Activated CD4-positive, alpha-beta T cell treated with anti-CD3 and anti-CD28 coated beads, Interleukin-2, amount 10 ng/mL, durations not matched to agents 24 days and 14 days (primary cell): Measurements from ENCODE around the gene FZD4. TPM values are rescaled to one million over a fixed set of nuclear protein-coding genes. Genes with fewer than 3 reads are reported as not detected.
A peak's percentile ranks its signal among the peaks of the same experiment; 100 is the strongest.
"Not testable (repeated sequence)": the region's sequence is repeated elsewhere in the genome, so short reads cannot be mapped to it uniquely, and the experiment has no call there.

Experiments used
- DNase-seq: peaks from one replicate; pipeline ENCODE4 v3.0.0; 2022
- H3K27ac Mint-ChIP-seq: one replicate; pipeline ENCODE4 v1.8.0; 2022; ENCODE audit warnings: mild to moderate bottlenecking, mixed read lengths
- H3K27me3 Mint-ChIP-seq: one replicate; pipeline ENCODE4 v1.8.0; 2022; ENCODE audit warnings: mixed read lengths
- H3K36me3 Mint-ChIP-seq: one replicate; pipeline ENCODE4 v1.8.0; 2022; ENCODE audit warnings: low read depth, mild to moderate bottlenecking, mixed read lengths
- H3K4me1 Mint-ChIP-seq: one replicate; pipeline ENCODE4 v1.8.0; 2021; ENCODE audit warnings: mixed read lengths
- H3K4me3 Mint-ChIP-seq: one replicate; pipeline ENCODE4 v1.8.0; 2022; ENCODE audit warnings: mild to moderate bottlenecking, moderate library complexity, mixed read lengths
- H3K9me3 Mint-ChIP-seq: one replicate; pipeline ENCODE4 v1.8.0; 2021; ENCODE audit warnings: mixed read lengths
- intact Hi-C: fragments of 100-400 bp; cut with micrococcal nuclease; formaldehyde crosslinking; loops from one replicate; pipeline ENCODE4 v1.15.1; 2023
- total RNA-seq: library from RNA; stranded (reverse); gene quantifications from 2 replicates; pipeline ENCODE4 v1.2.3, GENCODE V29; 2022

FZD4 gene
- total RNA-seq, 1 donor from 2014 or later, result not detected

- Mint-ChIP-seq H3K9me3 (no peaks in the 10 kb centered on the region), H3K36me3 (peaks cover 2% of the 10 kb centered on the region), H3K27ac (no peak overlapping the region), H3K4me1 (peaks cover 7% of the 10 kb centered on the region), H3K4me3 (peak overlapping the region; percentile 70), H3K27me3 (peaks cover 71% of the 10 kb centered on the region)
- DNase-seq, result no peak
- intact Hi-C loops, result loop anchor here (5.0 to 10.0 kb wide), 2 partner anchors 83 to 130 kb away; partner anchors contain the start of gene TMEM135
Observed at GRCh38 chr11:86954269-86955110, 705 bp downstream of the FZD4 start.

DNA sequence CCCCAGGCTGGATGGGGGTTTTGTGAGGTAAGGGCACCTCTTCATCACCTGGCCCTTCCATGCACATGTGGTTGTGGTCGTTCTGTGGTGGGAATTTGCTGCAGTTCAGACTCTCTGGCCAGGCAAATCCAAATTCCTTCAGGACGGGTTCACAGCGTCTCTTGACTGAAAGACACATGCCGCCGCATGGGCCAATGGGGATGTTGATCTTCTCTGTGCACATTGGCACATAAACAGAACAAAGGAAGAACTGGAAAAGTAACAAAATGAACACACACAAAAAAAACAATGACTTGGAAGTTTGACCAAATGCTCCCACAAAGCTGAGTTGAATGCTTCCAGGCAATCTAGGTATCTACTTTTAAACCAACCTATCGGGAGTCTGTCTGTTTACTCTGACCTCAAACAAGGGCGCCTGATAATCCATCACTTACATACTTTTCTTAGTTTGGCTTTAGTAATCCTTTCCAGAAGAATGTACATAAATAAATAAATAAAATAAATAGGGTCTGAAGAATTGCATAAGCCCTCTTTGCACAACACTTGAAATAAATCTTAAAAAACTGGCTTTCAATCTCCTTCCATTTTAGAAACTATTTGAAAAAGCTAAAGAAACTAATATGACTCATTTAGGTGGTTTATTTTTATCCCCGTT lies 2.8 kb downstream of the FZD4 start:
- H3K4me3 Mint-ChIP-seq, result no peak overlapping the region
- no peak for DNase-seq
- H3K27me3 Mint-ChIP-seq, result peaks cover 55% of the 10 kb centered on the region
- H3K4me1 Mint-ChIP-seq, result peaks cover 7% of the 10 kb centered on the region
- intact Hi-C loops, result loop anchor here (10.0 kb wide), 1 partner anchor 132 kb away; no protein-coding TSS in a partner anchor
- peaks cover 2% of the 10 kb centered on the region for H3K36me3 Mint-ChIP-seq
- H3K27ac Mint-ChIP-seq, result no peak overlapping the region
- no peaks in the 10 kb centered on the region for H3K9me3 Mint-ChIP-seq

DNA sequence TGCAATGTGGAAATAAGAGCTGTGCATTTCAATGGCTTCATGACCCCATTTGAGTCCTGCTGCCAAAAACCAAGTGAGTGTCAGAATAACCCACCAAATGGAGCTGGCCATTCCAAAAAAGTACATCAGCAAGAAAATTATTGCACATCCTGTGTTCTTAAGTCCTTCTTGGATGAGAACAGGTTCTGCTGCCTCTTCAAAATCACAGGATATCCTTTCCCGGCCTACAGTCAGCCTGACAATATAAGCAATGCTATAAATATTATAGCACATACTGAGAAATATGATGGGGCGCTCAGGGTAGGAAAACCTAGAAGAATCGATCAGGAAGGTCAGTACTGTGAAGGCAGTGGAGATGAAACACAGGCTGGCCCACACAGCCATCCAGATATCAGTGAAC lies 3.5 kb downstream of the FZD4 start:
- Mint-ChIP-seq H3K27me3 (peaks cover 49% of the 10 kb centered on the region), H3K27ac (no peak overlapping the region), H3K36me3 (peaks cover 2% of the 10 kb centered on the region), H3K4me3 (no peak overlapping the region), H3K9me3 (no peaks in the 10 kb centered on the region), H3K4me1 (peaks cover 7% of the 10 kb centered on the region)
- intact Hi-C loops, result loop anchor here (10.0 kb wide), 1 partner anchor 133 kb away; no protein-coding TSS in a partner anchor
- no peak for DNase-seq

- H3K27me3 Mint-ChIP-seq, result peaks cover 38% of the 10 kb centered on the region
- no peaks in the 10 kb centered on the region for H3K9me3 Mint-ChIP-seq
- intact Hi-C loops, result loop anchor here (10.0 kb wide), 1 partner anchor 134 kb away; no protein-coding TSS in a partner anchor
- H3K4me3 Mint-ChIP-seq, result no peak overlapping the region
- DNase-seq, result no peak
- no peak overlapping the region for H3K27ac Mint-ChIP-seq
- peaks cover 1% of the 10 kb centered on the region for H3K36me3 Mint-ChIP-seq
- H3K4me1 Mint-ChIP-seq, result peaks cover 2% of the 10 kb centered on the region
Observed at GRCh38 chr11:86950661-86950995, 4.6 kb downstream of the FZD4 start.

DNA sequence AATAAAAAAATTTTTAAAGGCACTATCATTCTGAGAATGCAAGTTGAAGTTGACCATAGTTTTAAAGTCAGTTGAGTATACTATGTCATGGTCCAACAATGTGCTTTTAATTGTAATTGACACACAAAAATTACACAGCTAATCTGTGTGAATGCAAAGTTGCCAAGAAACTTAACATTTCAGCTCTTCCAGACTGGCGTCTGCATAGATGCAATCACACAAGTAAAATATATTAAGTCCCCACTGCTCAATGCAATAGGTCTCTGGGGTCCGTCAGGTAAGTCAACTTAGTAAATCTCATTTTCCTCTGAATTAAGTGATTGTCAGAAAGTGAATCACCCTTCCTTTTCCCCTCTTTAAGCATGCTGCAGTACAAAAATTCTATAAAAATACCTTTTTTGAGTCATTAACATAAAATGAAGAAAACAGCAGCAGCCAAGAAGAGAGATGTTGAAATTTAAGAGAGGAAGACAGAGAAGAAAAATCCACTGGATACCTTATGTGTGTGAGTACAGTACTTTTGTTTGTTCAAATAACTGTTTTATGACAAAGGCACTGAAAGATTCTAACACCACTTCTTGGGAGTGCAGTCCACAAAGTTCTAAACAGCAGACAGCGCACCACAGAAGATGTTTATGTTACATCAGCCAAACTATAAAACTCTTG lies 5.1 kb downstream of the FZD4 start:
- no peaks in the 10 kb centered on the region for H3K36me3 Mint-ChIP-seq

DNA sequence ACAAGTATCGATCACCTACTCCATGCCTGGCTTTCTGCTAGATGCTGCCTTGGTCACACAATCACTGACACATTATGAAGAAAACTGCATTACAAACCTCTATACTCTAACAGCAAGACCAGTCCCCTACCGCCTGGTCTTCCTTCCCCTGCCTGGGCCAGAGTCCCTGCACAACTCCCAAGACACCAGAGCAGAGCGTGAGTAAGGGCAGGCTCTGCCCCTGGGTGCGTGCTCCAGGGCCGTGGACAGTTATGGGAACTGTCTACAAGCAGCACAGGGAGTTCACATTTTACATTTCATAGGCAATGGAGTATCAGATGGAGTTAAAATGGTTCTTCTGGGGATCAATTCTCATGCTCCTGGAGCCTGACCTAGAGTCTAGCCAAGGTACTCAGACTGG lies 6.5 kb downstream of the FZD4 start:
- no peaks in the 10 kb centered on the region for H3K9me3 Mint-ChIP-seq
- H3K4me1 Mint-ChIP-seq, result no peaks in the 10 kb centered on the region
- intact Hi-C loops, result no loop called here
- no peak overlapping the region for H3K4me3 Mint-ChIP-seq
- no peak for DNase-seq
- H3K27ac Mint-ChIP-seq, result no peak overlapping the region
- no peaks in the 10 kb centered on the region for H3K36me3 Mint-ChIP-seq
- peaks cover 26% of the 10 kb centered on the region for H3K27me3 Mint-ChIP-seq

More for the DNA sequence above, 5.1 kb downstream of the FZD4 start:
- DNase-seq, result no peak
- H3K4me1 Mint-ChIP-seq, result no peaks in the 10 kb centered on the region
- H3K9me3 Mint-ChIP-seq, result no peaks in the 10 kb centered on the region
- H3K4me3 Mint-ChIP-seq, result no peak overlapping the region
- H3K27me3 Mint-ChIP-seq, result peaks cover 36% of the 10 kb centered on the region
- intact Hi-C loops, result loop anchor here (10.0 kb wide), 1 partner anchor 135 kb away; no protein-coding TSS in a partner anchor
- H3K27ac Mint-ChIP-seq, result no peak overlapping the region

DNA sequence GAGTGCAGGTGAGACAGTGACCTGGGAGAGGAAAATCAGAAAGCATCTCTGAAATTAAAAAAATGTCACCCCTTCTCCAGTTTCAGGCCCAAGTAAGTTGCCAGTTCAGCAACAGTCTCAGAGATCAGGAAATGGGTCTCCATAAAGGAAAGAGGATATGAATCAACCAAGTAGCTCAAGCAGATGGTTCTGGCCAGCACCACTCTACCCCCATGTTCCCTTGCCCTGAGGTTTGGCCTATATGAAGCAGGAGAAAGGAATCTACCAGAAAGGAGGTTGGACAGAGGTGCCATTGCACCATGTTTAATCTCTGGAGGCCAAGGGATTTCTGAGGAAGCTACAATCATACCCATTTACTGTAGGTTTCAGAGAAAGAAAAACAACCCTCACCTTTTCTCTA lies 7.7 kb downstream of the FZD4 start:
- no peak overlapping the region for H3K27ac Mint-ChIP-seq
- H3K27me3 Mint-ChIP-seq, result peaks cover 17% of the 10 kb centered on the region

GRCh38 chr11:86943505-86943904 lies 11.7 kb downstream of the FZD4 start:
- H3K4me3 Mint-ChIP-seq, H3K27ac Mint-ChIP-seq, H3K4me1 Mint-ChIP-seq, intact Hi-C loops, H3K36me3 Mint-ChIP-seq, DNase-seq, H3K9me3 Mint-ChIP-seq: not testable (repeated sequence)
- peaks cover 10% of the 10 kb centered on the region for H3K27me3 Mint-ChIP-seq

More for the DNA sequence above, 7.7 kb downstream of the FZD4 start:
- Mint-ChIP-seq H3K4me1 (no peaks in the 10 kb centered on the region), H3K9me3 (no peaks in the 10 kb centered on the region), H3K4me3 (no peak overlapping the region), H3K36me3 (no peaks in the 10 kb centered on the region)
- intact Hi-C loops, result no loop called here
- DNase-seq, result no peak

DNA sequence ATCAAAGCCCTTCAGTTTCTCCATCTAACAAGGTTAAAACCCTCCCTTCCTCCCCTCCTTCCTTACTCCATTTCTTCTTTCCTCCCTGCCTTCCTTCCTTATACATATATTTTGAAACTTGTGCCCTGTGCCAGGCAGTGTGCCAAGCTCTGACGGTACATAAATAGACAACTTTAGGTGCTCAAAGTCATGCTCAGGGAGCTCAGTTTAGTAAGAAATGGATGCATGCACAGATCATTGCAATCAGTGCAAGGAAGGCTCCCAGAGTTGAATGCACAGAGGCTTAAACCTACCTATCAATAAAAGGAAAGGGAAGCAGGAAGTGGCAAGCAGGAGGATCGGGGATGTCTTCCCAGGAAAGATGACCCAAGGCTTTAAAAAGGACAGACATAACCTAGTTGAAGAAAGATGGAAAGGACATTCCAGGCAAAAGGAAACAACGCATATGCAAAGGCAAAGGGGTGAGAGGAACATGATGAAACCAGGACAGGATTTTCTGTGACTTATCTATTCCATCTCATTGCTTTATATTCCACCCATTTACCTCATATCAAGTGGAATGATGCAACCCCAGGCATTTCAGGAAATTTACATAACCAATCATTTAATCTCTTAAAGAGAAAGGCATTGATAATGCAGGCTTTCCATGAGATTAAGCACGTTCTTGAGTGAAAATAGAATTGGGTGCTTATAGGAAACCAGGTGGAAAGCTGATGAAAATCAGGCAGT lies 13.2 kb downstream of the FZD4 start:
- peaks cover 14% of the 10 kb centered on the region for H3K27me3 Mint-ChIP-seq
- H3K4me1 Mint-ChIP-seq, result no peaks in the 10 kb centered on the region
- no peak overlapping the region for H3K27ac Mint-ChIP-seq
- no peaks in the 10 kb centered on the region for H3K36me3 Mint-ChIP-seq
- H3K4me3 Mint-ChIP-seq, result no peak overlapping the region
- H3K9me3 Mint-ChIP-seq, result no peaks in the 10 kb centered on the region
- intact Hi-C loops, result no loop called here
- no peak for DNase-seq

- Mint-ChIP-seq H3K9me3 (no peaks in the 10 kb centered on the region), H3K27ac (no peak overlapping the region), H3K4me1 (no peaks in the 10 kb centered on the region), H3K27me3 (peaks cover 14% of the 10 kb centered on the region), H3K36me3 (no peaks in the 10 kb centered on the region), H3K4me3 (no peak overlapping the region)
- intact Hi-C loops, result no loop called here
- DNase-seq, result no peak
Observed at GRCh38 chr11:86941077-86941870, 13.9 kb downstream of the FZD4 start.

DNA sequence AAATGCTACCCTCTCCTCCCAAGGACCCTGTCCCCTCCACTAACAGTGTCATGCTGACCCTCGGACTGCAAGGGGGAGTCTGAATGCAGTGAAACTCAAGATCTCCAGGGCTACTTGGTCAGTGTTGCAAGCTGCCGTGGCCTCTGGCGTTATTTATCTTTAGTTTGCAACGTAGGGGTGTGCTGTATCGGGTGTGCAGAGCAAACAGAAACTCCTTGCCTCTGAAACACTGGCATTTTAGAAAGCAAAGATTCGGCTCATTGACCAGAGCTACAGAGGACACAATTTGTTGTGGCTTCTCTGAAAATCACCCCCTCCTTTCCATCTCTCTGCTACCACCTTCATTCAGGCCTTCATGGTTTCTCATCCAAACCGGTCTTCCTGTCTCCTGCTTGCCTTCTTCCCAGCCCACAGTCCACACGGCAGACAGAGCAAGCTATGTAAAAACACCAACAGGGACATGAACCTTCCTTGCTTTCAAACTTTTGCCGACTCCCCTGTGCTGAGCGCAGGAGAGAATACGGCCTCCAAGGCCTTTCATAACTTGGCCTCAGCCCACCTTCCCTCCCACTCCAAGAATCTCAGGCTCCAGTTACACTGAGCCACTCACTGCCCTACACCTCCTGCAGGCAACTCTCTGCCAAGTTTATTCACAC lies 14.9 kb downstream of the FZD4 start:
- Mint-ChIP-seq H3K9me3 (no peaks in the 10 kb centered on the region), H3K27ac (no peak overlapping the region), H3K4me3 (no peak overlapping the region), H3K36me3 (no peaks in the 10 kb centered on the region), H3K27me3 (peaks cover 16% of the 10 kb centered on the region), H3K4me1 (no peaks in the 10 kb centered on the region)
- no peak for DNase-seq
- intact Hi-C loops, result no loop called here
